Measurements from ENCODE around the gene SEMA4D.

DNA sequence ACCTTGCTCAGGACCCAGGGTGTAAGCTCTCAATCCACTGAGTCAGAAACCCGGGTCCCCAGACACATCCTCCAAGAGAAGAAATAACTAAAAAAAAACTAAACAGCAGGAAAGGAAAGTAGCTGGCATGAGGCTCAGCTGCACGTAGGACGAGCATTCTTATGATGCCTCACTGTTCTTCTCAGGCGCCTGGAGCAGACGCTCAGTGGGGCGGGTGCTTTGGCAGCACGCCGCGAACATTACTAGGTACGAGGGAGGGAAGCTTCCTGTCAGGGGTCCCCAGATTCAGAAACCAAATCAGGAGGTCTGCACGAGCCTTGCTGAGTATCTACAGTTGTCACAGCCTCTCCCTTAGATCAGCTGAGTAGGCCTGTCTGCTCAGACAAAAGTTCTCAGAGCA is 93.8 kb downstream of the SEMA4D start:
- TF ChIP-seq POLR2A (IDR thresholded peaks at IDR 0.05) = no peak
- TF ChIP-seq, protein P1, sequence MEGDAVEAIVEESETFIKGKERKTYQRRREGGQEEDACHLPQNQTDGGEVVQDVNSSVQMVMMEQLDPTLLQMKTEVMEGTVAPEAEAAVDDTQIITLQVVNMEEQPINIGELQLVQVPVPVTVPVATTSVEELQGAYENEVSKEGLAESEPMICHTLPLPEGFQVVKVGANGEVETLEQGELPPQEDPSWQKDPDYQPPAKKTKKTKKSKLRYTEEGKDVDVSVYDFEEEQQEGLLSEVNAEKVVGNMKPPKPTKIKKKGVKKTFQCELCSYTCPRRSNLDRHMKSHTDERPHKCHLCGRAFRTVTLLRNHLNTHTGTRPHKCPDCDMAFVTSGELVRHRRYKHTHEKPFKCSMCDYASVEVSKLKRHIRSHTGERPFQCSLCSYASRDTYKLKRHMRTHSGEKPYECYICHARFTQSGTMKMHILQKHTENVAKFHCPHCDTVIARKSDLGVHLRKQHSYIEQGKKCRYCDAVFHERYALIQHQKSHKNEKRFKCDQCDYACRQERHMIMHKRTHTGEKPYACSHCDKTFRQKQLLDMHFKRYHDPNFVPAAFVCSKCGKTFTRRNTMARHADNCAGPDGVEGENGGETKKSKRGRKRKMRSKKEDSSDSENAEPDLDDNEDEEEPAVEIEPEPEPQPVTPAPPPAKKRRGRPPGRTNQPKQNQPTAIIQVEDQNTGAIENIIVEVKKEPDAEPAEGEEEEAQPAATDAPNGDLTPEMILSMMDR (IDR thresholded peaks at IDR 0.05) = no peak

Measured in uterus (tissue), 2 donors.